ENCODE measurements around the gene SPTBN1.

The SPTBN1 gene

DNA sequence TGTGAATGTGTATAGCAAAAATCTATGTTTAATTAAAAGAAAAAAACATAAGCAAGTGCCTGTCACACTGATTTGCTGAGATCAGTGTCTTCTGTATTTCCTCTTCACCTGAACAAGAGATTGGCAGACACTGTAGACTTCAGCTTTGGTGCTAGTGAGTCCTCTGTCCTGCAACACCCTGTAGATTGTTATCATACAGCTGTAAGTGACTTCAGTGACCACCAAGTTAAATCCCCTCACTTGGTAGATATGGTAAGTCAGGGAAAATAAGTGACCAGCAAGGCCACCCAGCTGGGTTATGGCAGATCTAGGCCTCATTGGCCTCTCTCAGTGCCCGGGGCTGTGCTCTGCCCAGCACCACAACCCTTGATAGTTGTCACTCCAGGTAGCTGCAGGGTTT lies 147.7 kb downstream of the SPTBN1 start:
- POLR2A ChIA-PET = no interaction called here
- DNase-seq (ENCODE audit: extremely low spot score) = no peak
- CTCF ChIA-PET = no interaction called here
- TF ChIP-seq ARNT (IDR thresholded peaks at IDR 0.05) (no peak), HDGF (IDR thresholded peaks at IDR 0.05; ENCODE audit: borderline replicate concordance) (no peak), BHLHE40 (IDR thresholded peaks at IDR 0.05; ENCODE audit: borderline replicate concordance) (no peak), ZNF384 (IDR thresholded peaks at IDR 0.05) (no peak), NFRKB (IDR thresholded peaks at IDR 0.05) (no peak), CTBP1 (IDR thresholded peaks at IDR 0.05; ENCODE audit: borderline replicate concordance) (no peak), SUZ12 (IDR thresholded peaks at IDR 0.05) (no peak), FOXA1 (IDR thresholded peaks at IDR 0.05) (no peak)

DNA sequence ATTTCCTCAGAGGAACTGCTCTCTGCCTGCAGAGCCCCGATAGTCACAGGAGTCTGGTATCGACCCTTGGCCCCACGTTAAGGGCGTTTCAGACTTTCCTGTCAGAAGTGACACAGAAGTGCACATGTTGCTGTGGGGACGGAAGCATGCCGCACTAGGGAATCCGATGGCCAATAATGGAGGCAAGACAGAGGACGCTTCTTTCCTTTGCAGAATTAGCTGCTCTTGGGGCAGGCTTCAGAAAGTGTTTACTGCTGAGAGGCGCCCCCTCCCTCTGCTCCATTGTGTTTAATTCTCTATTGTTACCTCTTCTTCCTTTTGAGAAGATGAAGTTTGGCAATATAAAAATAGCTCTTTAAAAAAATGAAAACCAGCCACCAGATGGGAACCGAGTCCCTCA lies 148.7 kb downstream of the SPTBN1 start:
- ChIA-PET POLR2A (no interaction called here), CTCF (no interaction called here)
- DNase-seq (ENCODE audit: extremely low spot score) = no peak

DNA sequence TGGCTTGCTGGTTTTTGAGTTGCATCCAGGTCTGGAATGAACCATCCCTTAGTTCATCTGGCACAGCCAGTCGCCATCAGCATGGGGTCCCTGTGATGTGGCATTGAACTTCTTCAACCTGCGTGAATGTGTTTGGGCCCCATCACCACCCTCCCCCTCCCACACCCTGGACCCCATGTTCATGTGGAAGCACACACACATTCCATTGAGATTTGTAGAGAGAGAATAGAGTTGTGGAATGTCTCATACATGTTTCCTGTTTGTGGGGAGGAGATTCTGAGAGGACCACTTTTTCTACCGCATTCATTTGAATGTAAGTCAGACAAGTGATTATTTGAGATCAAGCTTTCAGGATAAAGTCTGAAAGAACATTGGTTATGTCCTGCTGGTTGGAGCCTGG lies 149.7 kb downstream of the SPTBN1 start:
- POLR2A ChIA-PET = no interaction called here
- no peak for TF ChIP-seq TARDBP (IDR thresholded peaks at IDR 0.05)
- no peak for TF ChIP-seq FOXK2 (IDR thresholded peaks at IDR 0.05)
- TF ChIP-seq L3MBTL2 (conservative IDR thresholded peaks at IDR 0.05) = no peak
- TF ChIP-seq, protein P1, sequence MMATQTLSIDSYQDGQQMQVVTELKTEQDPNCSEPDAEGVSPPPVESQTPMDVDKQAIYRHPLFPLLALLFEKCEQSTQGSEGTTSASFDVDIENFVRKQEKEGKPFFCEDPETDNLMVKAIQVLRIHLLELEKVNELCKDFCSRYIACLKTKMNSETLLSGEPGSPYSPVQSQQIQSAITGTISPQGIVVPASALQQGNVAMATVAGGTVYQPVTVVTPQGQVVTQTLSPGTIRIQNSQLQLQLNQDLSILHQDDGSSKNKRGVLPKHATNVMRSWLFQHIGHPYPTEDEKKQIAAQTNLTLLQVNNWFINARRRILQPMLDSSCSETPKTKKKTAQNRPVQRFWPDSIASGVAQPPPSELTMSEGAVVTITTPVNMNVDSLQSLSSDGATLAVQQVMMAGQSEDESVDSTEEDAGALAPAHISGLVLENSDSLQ (IDR thresholded peaks at IDR 0.05) = no peak
- TF ChIP-seq ARNT (IDR thresholded peaks at IDR 0.05) = no peak
- TF ChIP-seq BHLHE40 (IDR thresholded peaks at IDR 0.05; ENCODE audit: borderline replicate concordance) = no peak
- no peak for TF ChIP-seq SP1 (IDR thresholded peaks at IDR 0.05)
- no peak for TF ChIP-seq NFRKB (IDR thresholded peaks at IDR 0.05)
- no peak for TF ChIP-seq CTBP1 (IDR thresholded peaks at IDR 0.05; ENCODE audit: borderline replicate concordance)
- no peak for TF ChIP-seq SUZ12 (IDR thresholded peaks at IDR 0.05)
- TF ChIP-seq ELF4 (IDR thresholded peaks at IDR 0.05) = no peak
- no peak for TF ChIP-seq HDGF (IDR thresholded peaks at IDR 0.05; ENCODE audit: borderline replicate concordance)
- no peak for TF ChIP-seq LEF1 (IDR thresholded peaks at IDR 0.05; ENCODE audit: borderline replicate concordance)
- TF ChIP-seq FOXA1 (IDR thresholded peaks at IDR 0.05) = no peak
- TF ChIP-seq ZNF384 (IDR thresholded peaks at IDR 0.05) = no peak
- CTCF ChIA-PET = no interaction called here
- no peak for DNase-seq (ENCODE audit: extremely low spot score)

More for the DNA sequence above, 148.7 kb downstream of the SPTBN1 start:
- TF ChIP-seq TARDBP (IDR thresholded peaks at IDR 0.05) (no peak), LEF1 (IDR thresholded peaks at IDR 0.05; ENCODE audit: borderline replicate concordance) (no peak)

DNA sequence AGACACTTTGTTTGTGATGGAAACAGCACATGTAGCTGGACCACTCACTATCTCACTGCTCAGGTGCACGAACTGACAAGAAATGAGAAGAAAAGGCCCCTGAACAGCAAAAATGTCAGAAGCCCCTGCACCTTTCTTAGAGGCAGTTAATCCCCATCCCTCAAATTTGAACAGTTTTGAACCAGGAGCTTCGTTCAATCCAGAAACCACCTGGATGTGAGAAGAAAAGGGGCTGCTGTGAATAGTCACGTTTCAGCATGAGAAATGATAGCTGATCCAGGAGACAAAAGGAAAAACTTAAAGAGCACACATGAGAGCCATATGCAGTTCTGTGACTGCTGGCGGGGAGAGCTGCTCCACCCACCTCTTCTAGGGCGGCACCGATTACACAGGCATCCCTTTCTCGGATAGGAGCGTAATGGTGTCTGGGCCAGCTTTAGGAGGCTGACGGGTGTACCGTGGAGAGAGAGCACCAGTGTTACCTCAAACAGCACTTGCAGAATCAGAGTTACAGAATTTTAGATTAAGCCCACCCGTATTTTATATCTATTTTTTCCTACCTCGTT lies 150.3 kb downstream of the SPTBN1 start:
- no peak for DNase-seq (ENCODE audit: extremely low spot score)
- CTCF ChIA-PET = no interaction called here
- POLR2A ChIA-PET = no interaction called here
- TF ChIP-seq ARNT (IDR thresholded peaks at IDR 0.05) = no peak
- no peak for TF ChIP-seq LEF1 (IDR thresholded peaks at IDR 0.05; ENCODE audit: borderline replicate concordance)
- TF ChIP-seq FOXK2 (IDR thresholded peaks at IDR 0.05) = no peak
- no peak for TF ChIP-seq SP1 (IDR thresholded peaks at IDR 0.05)
- no peak for TF ChIP-seq CTBP1 (IDR thresholded peaks at IDR 0.05; ENCODE audit: borderline replicate concordance)
- TF ChIP-seq BHLHE40 (IDR thresholded peaks at IDR 0.05; ENCODE audit: borderline replicate concordance) = no peak
- TF ChIP-seq NFRKB (IDR thresholded peaks at IDR 0.05) = no peak
- TF ChIP-seq TARDBP (IDR thresholded peaks at IDR 0.05) = no peak
- no peak for TF ChIP-seq HDGF (IDR thresholded peaks at IDR 0.05; ENCODE audit: borderline replicate concordance)
- no peak for TF ChIP-seq FOXM1 (IDR thresholded peaks at IDR 0.05; ENCODE audit: borderline replicate concordance)
- no peak for TF ChIP-seq SUZ12 (IDR thresholded peaks at IDR 0.05)
- TF ChIP-seq, protein P1 (IDR thresholded peaks at IDR 0.05) = no peak
- no peak for TF ChIP-seq ZNF384 (IDR thresholded peaks at IDR 0.05)
- no peak for TF ChIP-seq L3MBTL2 (conservative IDR thresholded peaks at IDR 0.05)
- no peak for TF ChIP-seq ELF4 (IDR thresholded peaks at IDR 0.05)
- no peak for TF ChIP-seq FOXA1 (IDR thresholded peaks at IDR 0.05)

DNA sequence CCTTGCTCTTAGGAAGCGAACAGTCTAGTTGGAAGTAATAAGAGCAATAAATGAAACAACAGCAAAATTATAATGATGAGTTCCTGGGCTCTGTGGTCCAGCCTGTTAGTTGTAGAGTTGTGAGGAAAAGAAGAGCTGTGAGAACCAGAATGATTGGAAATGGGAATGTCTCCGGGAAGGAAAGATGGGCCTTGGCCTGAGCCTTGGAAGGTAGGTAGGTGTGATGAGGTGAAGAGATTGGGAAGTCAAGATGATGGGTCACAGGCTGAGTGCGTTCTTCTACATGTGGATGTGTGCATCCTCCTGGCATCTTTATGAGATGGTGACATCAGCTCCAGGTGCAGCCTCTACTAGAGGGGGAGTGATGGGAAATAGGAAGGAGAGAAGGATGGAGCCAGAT lies 152.1 kb downstream of the SPTBN1 start:
- CTCF ChIA-PET = no interaction called here

DNA sequence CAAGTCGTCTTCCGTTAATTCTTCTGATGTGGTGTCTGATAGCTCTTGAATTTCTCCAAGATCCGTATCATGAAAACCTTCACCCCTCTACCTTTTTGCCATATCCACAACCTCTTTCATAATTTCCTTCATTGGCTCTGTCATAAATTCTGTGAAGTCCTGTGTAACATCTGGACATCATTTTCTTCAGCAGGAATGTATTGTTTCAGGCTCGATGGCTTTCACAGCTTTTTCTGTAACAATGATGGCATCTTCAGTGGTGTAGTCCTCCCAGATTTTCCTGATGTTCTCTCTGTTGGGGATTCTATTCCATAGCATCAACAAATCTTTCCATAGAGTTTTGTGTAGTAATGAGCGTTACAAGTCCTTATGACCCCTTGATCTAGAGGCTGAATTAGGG lies 153.1 kb downstream of the SPTBN1 start:
- no peak for TF ChIP-seq ZNF384 (IDR thresholded peaks at IDR 0.05)
- TF ChIP-seq NFRKB (IDR thresholded peaks at IDR 0.05) = no peak
- TF ChIP-seq, protein P1 (IDR thresholded peaks at IDR 0.05) = no peak
- no peak for TF ChIP-seq ELF4 (IDR thresholded peaks at IDR 0.05)
- no peak for TF ChIP-seq HDGF (IDR thresholded peaks at IDR 0.05; ENCODE audit: borderline replicate concordance)
- TF ChIP-seq ARNT (IDR thresholded peaks at IDR 0.05) = no peak
- no peak for TF ChIP-seq FOXK2 (IDR thresholded peaks at IDR 0.05)
- no peak for TF ChIP-seq SP1 (IDR thresholded peaks at IDR 0.05)
- no peak for DNase-seq (ENCODE audit: extremely low spot score)
- CTCF ChIA-PET = no interaction called here
- POLR2A ChIA-PET = no interaction called here

More for the DNA sequence above, 152.1 kb downstream of the SPTBN1 start:
- POLR2A ChIA-PET = no interaction called here
- no peak for DNase-seq (ENCODE audit: extremely low spot score)
- no peak for TF ChIP-seq BHLHE40 (IDR thresholded peaks at IDR 0.05; ENCODE audit: borderline replicate concordance)
- TF ChIP-seq FOXK2 (IDR thresholded peaks at IDR 0.05) = no peak
- TF ChIP-seq TARDBP (IDR thresholded peaks at IDR 0.05) = no peak
- TF ChIP-seq ELF4 (IDR thresholded peaks at IDR 0.05) = no peak
- no peak for TF ChIP-seq LEF1 (IDR thresholded peaks at IDR 0.05; ENCODE audit: borderline replicate concordance)
- TF ChIP-seq NFRKB (IDR thresholded peaks at IDR 0.05) = no peak
- no peak for TF ChIP-seq ZNF384 (IDR thresholded peaks at IDR 0.05)
- TF ChIP-seq, protein P1 (IDR thresholded peaks at IDR 0.05) = no peak
- no peak for TF ChIP-seq L3MBTL2 (conservative IDR thresholded peaks at IDR 0.05)
- no peak for TF ChIP-seq SUZ12 (IDR thresholded peaks at IDR 0.05)
- no peak for TF ChIP-seq CTBP1 (IDR thresholded peaks at IDR 0.05; ENCODE audit: borderline replicate concordance)
- no peak for TF ChIP-seq HDGF (IDR thresholded peaks at IDR 0.05; ENCODE audit: borderline replicate concordance)
- no peak for TF ChIP-seq FOXM1 (IDR thresholded peaks at IDR 0.05; ENCODE audit: borderline replicate concordance)
- TF ChIP-seq FOXA1 (IDR thresholded peaks at IDR 0.05) = no peak
- TF ChIP-seq ARNT (IDR thresholded peaks at IDR 0.05) = no peak
- TF ChIP-seq SP1 (IDR thresholded peaks at IDR 0.05) = no peak

All from HEK293T (cell line).